Measurements from ENCODE around the gene POP7.

DNA sequence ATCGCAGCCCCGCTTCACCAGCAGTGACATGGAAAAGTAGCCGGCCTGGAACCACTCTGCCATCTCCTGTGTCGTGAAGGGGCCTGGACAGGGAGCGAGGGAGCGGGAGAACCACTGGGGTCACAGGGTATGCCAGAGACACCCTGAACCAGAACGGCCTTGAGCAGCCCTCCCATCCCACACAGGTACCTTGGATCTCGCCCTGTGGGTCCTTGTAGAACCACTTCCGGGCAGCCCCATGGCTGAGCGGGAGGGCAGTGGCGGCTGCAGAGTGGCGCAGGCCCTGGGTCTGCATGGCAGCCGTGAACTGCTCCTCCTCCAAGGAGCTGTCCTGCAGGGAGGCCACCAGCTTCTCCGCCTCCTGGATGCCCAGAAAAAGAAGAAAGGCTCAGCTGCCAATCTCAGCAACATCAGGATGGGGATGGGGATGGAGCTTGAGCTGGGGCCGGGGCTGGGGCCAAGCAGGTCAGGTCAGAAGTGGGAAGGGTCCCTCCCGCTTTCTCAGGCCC lies 21.3 kb upstream of the POP7 start:
- TF ChIP-seq ARNTL (CRISPR knock-in tag; IDR thresholded peaks at IDR 0.05; ENCODE audit: borderline replicate concordance, low read depth) (no peak), PATZ1 (CRISPR knock-in tag; IDR thresholded peaks at IDR 0.05; ENCODE audit: borderline replicate concordance) (no peak), CSDC2 (CRISPR knock-in tag; IDR thresholded peaks at IDR 0.05) (no peak), BACH2 (CRISPR knock-in tag; IDR thresholded peaks at IDR 0.05; ENCODE audit: borderline replicate concordance) (no peak)
- TF ChIP-seq, protein P1, sequence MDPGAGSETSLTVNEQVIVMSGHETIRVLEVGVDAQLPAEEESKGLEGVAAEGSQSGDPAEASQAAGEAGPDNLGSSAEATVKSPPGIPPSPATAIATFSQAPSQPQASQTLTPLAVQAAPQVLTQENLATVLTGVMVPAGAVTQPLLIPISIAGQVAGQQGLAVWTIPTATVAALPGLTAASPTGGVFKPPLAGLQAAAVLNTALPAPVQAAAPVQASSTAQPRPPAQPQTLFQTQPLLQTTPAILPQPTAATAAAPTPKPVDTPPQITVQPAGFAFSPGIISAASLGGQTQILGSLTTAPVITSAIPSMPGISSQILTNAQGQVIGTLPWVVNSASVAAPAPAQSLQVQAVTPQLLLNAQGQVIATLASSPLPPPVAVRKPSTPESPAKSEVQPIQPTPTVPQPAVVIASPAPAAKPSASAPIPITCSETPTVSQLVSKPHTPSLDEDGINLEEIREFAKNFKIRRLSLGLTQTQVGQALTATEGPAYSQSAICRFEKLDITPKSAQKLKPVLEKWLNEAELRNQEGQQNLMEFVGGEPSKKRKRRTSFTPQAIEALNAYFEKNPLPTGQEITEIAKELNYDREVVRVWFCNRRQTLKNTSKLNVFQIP (CRISPR knock-in tag; IDR thresholded peaks at IDR 0.05; ENCODE audit: borderline replicate concordance, low read depth): no peak
